NCI-H128 (cell line): ENCODE results near the gene HEATR5A.
"Not testable (repeated sequence)": the region's sequence is repeated elsewhere in the genome, so short reads cannot be mapped to it uniquely, and the experiment has no call there.

Experiments
- DNase-seq: peaks from one replicate; lab custom pipeline; 2025; ENCODE audit not compliant: unreplicated experiment; lab: John Stamatoyannopoulos, UW

HEATR5A gene

DNA sequence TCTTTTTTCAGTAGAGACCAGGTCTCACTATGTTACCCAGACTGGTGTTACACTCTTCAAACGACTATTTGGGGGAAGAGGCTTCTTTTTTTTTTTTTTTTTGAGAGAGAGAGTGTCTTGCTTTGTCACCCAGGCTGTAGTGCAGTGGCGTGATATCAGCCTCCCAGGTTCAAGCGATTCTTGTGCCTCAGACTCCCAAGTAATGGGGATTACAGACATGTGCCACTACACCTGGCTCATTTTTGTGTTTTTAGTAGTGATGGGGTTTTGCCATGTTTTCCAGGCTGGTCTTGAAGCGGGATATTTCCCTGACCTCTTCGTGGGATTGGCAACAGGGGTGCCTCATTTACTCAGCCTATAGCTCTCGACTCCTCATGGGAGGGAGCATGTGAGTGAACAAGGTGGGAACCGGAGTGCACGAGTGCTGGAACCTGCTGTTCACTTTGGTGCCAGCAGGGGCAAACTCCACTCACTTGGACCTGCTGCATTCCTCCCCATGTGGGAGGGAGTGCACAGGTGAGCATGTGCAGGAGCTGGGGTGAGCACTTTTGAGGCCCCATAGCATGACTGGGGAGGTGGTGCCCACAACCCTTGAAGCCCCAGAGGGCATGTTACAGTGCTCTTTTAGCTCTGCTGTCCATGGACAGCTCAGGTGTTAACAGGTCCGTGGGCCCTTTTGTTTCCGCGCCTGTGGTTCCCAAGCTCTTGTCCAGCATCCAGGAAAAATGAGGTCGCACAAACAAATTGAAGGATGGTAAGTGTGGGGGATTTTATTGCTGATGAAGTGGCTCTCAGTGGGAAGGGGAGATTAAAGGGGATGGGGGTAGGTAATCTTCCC is 133.7 kb downstream of the HEATR5A start:
- DNase-seq: no peak

DNA sequence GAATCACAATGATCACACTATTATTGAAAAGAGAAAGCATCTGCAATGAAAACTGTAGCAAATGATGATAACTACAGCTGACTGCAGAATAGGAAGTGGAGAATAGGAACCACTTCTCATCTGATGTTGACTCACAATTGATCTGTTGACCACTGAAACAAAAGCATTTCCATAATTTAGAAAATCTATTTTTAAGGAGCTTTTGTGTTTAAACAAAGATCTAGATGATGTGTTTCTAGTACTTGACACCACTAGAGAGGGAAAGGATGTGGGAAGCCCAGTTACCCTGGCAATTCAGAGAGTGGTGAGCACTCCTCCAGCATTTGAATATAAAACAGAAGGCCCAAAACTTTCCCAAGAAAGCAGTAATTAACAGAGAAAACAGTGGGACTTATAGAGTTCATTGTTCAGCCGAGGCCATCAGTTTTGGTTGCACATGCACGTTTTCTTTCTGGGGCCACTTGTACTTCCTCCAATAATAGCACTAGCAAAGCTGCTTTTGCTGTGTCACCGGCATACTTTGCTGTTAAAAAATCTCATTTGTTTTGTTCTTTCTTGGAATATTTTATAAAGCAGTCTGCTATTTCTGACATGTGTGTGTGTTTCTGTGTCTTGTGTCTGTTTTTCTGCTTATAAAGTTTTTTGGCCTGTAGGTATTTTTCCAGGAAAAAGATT is 136.6 kb downstream of the HEATR5A start:
- no peak for DNase-seq

DNA sequence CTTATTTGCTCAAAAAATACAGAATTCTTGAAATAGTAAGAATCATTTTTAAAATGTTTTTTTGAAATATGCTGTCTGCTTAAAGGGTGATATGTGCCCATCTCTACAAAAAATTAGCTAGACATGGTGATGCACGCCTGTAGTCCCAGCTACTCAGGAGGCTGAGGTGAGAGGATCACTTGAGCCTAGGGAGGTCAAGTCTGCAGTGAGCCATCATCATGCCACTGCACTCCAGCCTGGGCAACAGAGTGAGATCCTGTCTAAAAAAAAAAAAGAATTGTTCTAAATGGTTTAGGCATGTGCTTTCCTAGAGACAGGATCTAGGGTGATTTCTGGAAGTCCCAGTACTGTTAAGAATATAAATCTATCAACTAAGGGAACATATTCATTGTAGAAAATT is 137.2 kb downstream of the HEATR5A start:
- no peak for DNase-seq

DNA sequence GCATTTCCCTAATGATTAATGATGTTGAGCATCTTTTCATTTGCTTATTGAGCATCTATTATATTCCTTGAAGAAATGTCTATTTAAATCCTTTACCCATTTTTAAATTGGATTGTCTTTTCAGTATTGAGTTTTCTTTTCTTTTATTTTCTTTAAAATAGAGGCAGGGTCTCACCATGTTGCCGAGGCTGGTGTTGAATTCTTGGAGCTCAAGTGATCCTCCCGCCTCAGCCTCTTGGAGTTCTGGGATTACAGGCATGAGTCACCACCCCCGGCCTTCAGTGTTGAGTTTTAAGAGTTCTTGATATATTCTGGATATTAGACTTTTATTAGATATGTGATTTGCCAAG is 139.5 kb downstream of the HEATR5A start:
- no peak for DNase-seq

DNA sequence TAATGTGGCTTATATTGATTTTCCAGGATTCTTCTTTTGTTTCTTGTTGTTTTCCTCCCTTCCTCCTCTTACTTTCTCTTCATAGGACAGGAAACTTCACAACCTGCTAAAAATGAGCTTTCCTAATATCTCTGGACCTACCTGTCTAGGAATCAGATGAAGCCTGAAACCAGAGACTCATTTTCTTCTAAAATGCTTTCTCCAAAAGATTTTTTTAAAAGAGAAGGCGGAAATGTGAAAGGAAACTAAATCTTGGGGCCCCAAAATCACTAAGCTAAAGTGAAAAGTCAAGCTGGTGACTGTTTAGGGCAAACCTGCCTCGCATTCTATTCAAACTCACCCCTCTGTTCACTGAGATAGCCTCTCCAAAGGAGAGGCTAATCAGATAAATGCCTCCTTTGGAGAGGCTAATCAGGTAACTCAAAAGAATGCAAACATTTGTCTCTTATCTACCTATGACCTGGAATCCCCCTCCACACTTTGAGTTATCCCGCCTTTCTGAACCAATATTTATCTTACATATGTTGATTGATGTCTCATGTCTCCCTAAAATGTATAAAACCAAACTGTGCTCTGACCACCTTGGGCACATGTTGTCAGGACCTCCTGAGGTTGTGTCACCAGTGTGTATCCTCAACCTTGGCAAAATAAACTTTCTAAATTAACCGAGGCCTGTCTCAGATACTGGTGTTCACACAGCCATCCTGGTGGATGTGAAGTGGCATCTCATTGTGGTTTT is 140.0 kb downstream of the HEATR5A start:
- DNase-seq: no peak

DNA sequence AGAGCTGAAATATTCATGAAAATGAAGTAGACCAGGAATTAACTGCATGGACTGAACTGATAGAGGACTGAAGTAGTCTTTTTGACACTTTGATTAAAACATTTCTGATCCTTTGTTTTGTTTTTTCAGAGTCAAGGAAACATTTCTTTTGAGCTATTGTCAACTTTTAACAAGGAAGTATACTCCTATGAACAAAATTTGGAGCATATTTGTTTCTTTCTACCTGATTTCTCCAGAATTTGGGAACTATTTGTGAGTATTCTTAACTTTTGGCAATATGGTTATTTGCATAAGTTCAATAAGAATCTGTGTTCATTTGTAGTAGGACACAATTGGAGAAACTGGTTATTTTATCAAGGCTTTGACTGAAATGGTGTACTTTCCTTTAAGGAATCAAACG is 141.5 kb downstream of the HEATR5A start:
- DNase-seq: no peak

DNA sequence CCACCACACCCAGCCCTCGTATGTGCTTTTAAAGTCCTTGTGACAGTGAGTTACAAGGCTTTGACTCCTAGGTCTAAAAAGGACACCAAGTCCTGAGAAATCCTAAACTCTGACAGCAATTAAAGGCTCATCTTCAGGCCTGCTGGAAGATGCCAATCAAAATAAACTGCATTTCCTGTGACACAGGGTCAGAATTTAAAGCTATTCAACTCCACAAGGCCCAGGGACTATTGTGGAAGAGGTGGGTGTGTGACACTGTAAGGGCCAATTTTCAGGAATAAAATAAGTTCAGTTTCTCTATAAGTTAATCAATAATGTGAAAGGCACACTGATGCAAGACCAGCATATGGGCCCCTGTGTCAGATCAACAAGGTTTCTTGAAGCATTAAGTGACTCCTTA is 143.3 kb downstream of the HEATR5A start:
- no peak for DNase-seq

DNA sequence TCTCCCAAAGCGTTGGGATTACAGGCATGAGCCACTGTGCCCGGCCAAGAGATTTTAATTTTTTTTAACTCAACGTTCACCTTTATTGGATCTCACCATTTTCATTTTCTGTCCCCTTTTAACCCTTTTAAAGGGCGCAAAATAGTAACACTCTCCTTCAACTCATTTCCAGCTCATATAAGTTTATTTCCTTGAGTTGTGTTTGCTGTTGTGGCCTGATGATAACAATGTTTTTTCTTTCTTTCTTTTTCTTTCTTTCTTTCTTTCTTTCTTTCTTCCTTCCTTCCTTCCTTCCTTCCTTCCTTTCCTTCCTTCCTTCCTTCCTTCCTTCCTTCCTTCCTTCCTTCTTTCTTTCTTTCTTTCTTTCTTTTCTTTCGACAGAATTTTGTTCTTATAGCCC is 143.9 kb downstream of the HEATR5A start:
- not testable (repeated sequence) for DNase-seq

DNA sequence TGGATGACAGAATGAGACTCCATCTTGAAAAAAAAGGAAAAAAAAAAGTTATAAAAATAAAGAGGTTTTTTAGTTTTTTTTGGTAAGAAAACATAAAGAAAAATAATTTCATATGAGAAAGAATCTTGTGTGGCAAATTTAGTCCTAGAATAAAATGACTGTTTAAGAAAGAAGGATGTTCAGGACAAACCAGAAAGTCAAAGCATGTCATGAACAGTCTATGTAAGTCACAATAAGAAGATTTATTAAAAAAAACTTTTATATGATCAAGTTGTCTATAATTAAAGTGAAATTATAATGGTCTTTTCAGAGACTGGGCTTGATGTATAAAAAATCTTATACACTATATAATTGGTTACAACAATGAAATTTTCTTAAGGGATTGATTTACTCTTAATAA is 144.6 kb downstream of the HEATR5A start:
- no peak for DNase-seq

DNA sequence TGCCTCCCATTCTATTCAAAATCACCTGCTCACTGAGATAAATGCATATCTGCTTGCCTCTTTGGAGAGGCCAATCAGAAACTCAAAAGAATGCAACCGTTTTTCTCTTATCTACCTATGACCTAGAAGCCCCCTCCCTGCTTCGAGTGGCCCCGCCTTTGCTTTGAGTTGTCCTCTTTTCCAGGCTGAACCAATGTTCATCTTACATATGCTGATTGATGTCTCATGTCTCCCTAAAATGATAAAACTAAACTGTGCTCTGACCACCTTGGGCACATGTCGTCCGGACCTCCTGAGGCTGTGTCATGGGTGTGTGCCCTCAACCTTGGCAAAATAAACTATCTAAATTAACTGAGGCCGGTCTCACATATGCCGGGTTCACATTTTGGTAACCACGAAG is 148.7 kb downstream of the HEATR5A start:
- no peak for DNase-seq

DNA sequence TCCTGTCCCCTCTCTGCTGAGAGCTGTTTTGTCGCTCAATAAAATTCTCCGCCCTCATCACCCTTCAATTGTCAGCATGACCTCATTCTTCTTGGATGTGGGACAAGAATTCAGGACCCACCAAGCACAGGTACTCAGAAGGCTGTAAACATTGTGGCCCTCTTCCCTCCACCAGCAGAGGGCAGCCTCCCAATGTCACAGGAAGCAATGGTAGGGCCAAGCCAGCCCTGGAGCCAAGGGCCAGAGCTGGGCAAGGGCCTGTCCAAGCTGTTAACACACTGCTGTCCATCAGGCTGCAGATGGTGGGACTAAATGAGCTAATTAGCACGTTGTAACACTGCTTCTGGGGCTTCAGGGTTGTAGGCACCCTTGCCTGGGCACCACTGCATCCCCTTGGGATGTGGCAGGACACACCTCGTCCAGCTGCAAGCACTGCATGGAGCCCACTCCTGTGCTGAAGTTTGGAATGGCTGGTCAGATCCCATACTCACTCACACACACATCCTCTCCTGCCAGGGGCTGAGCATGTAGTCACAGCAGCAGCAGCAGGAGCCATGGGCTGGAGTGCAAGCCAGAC is 150.1 kb downstream of the HEATR5A start:
- DNase-seq: no peak

DNA sequence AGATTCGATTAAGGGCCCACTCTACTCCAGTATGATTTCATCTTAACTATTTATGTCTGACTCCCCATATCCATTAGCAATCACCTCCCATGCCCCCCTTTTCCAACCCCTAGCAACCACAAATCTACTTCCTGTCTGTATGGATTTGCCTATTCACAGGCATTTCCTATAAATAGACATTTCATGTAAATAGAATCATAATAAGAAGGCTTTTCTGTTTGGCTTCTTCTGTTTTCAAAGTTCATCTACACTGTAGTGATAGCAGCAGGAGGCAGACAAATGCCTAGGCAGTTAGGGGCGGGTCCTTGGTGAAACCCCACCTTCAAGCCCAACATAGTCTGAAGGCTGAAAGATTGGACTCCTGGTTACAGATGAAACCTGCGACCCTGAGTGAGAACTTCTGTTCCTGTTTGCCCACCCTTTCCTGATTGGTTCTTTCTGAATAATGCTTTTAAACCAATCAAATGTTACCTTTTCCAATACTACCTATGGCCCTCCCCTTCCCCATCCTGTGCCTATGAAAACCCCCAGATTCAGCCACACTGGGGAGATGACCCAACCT is 150.6 kb downstream of the HEATR5A start:
- no peak for DNase-seq

DNA sequence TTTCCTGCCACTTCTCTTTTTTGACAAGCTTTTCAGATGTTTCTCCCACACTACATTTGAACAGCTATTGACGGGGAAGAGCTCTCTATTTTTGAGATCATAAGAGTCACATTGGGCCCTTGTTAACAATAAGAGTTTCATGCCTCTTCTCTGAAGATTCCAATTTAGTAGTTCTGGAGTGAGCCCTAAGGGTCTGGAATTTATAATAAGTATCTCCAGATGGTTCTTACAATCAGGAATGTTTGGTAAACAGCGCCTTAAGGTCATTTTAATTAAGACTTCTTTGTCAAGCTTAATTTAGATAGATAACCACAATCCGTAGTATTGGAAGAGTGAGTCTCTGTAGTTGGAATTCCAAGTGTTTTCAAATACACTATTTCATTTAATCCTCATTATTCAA is 152.1 kb downstream of the HEATR5A start:
- no peak for DNase-seq

DNA sequence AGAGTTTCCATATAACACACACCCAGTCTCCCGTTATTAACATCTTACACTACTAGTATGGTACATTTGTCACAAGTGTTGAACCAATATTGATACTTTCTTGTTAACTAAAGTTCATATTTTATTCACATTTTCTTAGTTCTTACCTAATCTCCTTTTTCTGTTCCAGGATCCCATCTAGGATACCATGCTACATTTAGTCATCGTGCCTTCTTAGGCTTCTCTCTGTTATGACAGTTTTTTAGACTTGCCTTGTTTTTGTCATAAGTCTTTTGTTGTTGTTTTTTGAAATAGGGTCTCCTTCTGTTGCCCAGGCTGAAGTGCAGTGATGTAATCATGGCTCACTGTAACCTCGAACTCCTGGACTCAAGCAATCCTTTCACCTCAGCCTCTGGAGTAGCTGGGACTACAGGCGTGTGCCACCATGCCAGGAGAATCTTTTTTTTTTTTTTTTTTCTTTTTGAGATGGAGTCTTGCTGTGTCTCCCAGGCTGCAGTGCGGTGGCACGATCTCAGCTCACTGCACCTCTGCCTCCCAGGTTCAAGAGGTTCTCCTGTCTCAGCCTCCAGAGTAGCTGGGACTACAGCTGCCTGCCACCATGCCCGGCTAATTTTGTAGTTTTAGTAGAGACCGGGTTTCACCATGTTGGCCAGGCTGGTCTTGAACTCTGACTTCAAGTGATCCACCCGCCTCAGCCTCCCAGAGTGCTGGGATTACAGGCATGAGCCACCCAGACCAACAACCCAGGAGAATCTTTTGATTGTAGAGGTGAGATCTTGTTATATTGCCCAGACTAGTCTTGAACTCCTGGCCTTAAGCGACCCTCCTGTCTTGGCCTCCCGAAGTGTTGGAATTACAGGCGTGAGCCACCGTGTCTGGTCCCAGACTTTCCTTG is 153.7 kb downstream of the HEATR5A start:
- no peak for DNase-seq

DNA sequence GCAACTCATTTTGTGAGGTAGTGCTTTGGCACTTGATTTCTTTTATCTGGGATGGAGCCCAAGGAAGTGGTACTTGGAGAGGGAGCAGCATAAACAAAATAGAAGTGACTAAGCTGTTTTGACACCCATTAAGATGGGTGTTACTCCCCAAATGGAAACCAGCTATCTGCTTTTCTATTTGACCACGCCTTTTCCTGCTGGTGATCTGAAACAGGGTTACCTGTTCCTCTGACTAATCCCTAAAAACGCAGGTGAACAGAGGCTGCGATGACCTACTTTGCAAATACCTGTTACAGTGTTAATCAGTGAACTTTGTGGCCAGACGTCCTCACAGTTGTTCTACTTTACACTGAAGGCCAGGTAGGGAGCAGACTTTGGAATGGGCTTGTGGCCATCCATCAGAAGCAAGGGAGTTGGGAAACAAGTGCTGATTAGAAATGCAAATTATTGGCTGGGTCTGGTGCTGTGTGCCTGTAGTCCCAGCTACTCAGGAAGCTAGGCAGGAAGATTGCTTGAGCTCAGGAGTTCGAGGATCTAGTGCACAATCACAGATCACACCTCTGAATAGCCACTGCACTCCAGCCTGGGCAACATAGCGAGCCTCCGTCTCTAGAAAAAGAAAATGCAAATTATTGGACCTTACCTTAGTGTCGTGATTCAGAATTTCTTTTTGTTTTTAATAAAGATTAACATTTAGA is 154.5 kb downstream of the HEATR5A start:
- DNase-seq: no peak

DNA sequence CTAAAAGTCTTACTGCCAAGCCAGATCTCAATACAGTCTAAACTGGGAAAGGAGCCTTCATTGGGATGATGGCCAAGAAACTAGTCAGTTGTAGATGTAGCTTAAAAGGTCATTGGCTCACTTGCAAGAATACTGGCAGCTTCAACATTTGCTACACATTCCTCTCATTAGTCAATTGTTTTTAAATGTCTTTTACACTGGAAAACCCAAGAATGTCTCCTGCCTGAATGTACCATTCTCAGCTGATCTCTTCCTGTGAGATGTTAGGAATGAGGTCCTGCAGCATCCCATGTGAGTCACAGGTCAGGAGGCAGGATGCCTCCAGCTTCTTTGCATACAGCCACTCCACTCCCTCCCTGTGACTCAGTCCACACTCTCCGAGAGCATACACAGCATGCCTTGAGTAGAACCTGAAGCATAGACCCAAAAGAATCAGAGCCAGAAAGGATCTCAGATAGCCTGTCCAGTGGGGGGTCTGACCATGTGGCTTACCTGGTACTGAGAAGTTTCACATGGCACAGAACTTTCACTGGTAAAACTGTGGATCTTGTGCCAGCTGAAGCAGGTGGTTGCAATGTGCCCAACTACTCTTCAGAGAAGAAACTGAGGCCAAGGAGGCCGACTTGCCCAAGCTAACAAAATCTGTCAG is 156.7 kb downstream of the HEATR5A start:
- DNase-seq: no peak

DNA sequence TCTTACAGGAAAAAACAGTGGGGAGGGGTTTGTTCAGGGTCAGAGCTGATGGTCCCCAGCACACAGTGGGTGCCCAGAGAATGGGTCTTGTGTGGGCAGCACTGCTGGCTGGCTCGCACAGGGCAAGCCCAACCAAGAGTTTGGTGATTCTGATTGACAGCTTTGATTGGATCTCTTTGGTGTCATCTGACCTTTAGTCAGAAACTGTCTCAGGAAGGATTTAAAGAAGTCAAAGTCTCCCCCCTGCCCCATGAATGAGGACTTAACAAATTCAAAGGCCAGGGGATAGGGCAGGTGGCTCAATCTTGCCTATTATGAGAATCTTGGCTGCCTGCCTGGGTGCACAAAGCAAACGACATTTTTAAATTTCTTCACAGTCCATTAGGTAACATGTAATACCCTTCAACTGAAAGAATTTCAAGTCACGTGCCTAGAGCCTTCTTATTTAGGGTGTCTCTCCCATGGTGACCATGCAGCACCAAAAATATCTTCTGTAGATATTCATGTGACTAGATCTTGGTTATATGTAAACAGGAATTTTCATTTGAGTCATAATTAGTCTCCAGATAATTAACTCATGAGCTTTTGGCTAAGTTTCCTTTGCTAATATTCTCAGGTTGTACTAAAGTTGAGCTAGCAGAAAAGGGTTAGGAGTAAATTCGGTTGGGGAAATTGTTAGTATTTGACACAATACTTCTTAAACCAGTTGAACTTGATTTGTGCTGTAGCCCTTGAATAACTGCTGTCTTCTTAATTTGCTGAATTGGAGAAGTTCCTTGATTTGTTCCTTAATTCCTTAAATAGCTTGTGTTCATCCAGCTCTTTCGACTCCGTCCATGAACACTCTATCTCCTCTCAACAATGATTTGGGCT is 158.3 kb downstream of the HEATR5A start:
- no peak for DNase-seq

DNA sequence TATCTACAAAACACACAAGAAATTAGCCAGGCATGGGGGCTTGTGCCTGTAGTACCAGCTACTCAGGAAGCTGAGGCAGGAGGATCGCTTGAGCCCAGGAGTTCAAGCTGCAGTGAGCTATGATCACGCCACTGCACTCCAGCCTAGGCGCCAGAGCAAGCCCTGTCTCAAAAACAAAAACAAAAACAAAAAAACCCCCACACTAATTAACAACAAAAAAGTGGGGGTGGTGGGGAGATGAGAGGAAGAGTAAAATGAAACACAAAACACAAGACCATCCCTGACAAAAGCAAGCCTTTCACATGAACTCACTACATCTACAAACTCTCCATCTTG is 158.9 kb downstream of the HEATR5A start:
- no peak for DNase-seq
